Measurements from ENCODE around the gene CCM2. TPM values are rescaled to one million over a fixed set of nuclear protein-coding genes. Genes with fewer than 3 reads are reported as not detected.

CCM2 gene
- total and polyA plus RNA-seq, 2 experiments from 2014 or later = 24.9 to 40.1 TPM

DNA sequence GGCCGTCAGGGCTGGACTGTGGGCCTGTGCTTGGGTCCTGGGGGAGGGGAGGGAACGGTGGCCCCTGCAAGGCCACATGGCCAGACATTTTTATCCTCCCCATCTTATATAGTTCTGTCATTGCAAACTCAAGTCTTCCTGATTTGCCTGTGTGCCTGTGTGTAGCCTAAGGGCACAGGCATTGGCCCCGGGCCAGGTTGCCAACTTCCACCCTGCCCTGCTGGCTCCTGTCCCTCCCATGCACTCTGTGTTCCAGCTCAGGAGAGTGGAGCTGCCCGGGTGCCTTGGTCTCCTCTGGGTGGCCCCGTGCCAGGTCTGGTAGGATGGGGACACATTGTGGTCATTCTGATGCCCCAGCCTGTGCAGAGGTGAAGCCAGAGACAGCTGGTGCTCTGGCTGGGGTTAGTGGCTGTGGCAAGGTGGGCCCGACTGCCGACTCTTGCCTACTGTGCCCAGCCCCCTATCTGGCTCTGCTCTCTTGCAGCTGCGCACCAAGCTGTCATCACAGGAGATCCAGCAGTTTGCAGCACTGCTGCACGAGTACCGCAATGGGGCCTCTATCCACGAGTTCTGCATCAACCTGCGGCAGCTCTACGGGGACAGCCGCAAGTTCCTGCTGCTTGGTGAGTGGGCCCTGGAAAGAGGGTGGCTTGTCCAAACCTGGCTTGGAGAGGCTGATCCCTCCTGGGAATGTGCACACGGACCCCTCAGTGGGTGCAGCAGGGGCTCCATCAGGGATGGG, 74.0 kb downstream of the CCM2 start:
- no peak overlapping the region for H3K27ac ChIP-seq (ENCODE audit: low read depth)
- no peaks in the 10 kb centered on the region for H3K79me2 ChIP-seq (replicated peaks; ENCODE audit: insufficient read depth)
- no peaks in the 10 kb centered on the region; the same call in 1 of the 2 replicates for H4K20me1 ChIP-seq (replicated peaks; ENCODE audit: insufficient read depth)
- H3K36me3 ChIP-seq (ENCODE audit: insufficient read depth) = no peaks in the 10 kb centered on the region
- no peaks in the 10 kb centered on the region for H3K9me2 ChIP-seq (ENCODE audit: insufficient read depth)
- H2AFZ ChIP-seq = no peak overlapping the region
- H3K4me3 ChIP-seq = no peak overlapping the region
- Mint-ChIP-seq H3K27me3 (ENCODE audit: insufficient read depth, low read depth, poor library complexity) (peaks cover 7% of the 10 kb centered on the region), H3K36me3 (ENCODE audit: low read depth) (peaks cover 26% of the 10 kb centered on the region), H3K4me3 (no peak overlapping the region), H3K9me3 (peaks cover 4% of the 10 kb centered on the region; the same call in 1 of the 3 replicates), H3K4me1 (peaks cover 10% of the 10 kb centered on the region; the same call in 2 of the 3 replicates), H3K27ac (no peak overlapping the region)
- H3K27me3 ChIP-seq (ENCODE audit: insufficient read depth) = no peaks in the 10 kb centered on the region
- DNase-seq (ENCODE audit: low spot score) (no peak), ATAC-seq (no peak)
- H3F3A ChIP-seq (replicated peaks; ENCODE audit: low read depth) = no peaks in the 10 kb centered on the region
- no peak overlapping the region for H3K4me2 ChIP-seq
- no peak for TF ChIP-seq STAT1 (IDR thresholded peaks at IDR 0.05; ENCODE audit: unreplicated experiment)
- no peak for TF ChIP-seq NANOG (IDR thresholded peaks at IDR 0.05; ENCODE audit: borderline replicate concordance)
- no peaks in the 10 kb centered on the region for H3K4me1 ChIP-seq (ENCODE audit: insufficient read depth)

GRCh38 chr7:45074528-45075354, 74.7 kb downstream of the CCM2 start:
- Histone ChIP-seq H4K20me1 (replicated peaks; ENCODE audit: insufficient read depth) (no peaks in the 10 kb centered on the region; the same call in 1 of the 2 replicates), H3K36me3 (ENCODE audit: insufficient read depth) (no peaks in the 10 kb centered on the region)

More at GRCh38 chr7:45074528-45075354, 74.7 kb downstream of the CCM2 start:
- H3K9me2 ChIP-seq (ENCODE audit: insufficient read depth) = no peaks in the 10 kb centered on the region
- no peak overlapping the region for H3K27ac ChIP-seq (ENCODE audit: low read depth)
- peaks cover 10% of the 10 kb centered on the region; the same call in 2 of the 3 replicates for H3K4me1 Mint-ChIP-seq
- no peak for TF ChIP-seq NANOG (IDR thresholded peaks at IDR 0.05; ENCODE audit: borderline replicate concordance)
- no peak for TF ChIP-seq ETS1 (IDR thresholded peaks at IDR 0.05)
- TF ChIP-seq STAT1 (IDR thresholded peaks at IDR 0.05; ENCODE audit: unreplicated experiment) = no peak
- TF ChIP-seq POLR2AphosphoS5 (IDR thresholded peaks at IDR 0.05; ENCODE audit: low read depth) = no peak
- TF ChIP-seq ZNF331 (CRISPR knock-in tag; IDR thresholded peaks at IDR 0.05; ENCODE audit: low read depth) = no peak
- no peak for TF ChIP-seq EZH2phosphoT487 (IDR thresholded peaks at IDR 0.05; ENCODE audit: unreplicated experiment)
- no peak for TF ChIP-seq ZNF114 (CRISPR knock-in tag; IDR thresholded peaks at IDR 0.05)
- TF ChIP-seq, protein P1, sequence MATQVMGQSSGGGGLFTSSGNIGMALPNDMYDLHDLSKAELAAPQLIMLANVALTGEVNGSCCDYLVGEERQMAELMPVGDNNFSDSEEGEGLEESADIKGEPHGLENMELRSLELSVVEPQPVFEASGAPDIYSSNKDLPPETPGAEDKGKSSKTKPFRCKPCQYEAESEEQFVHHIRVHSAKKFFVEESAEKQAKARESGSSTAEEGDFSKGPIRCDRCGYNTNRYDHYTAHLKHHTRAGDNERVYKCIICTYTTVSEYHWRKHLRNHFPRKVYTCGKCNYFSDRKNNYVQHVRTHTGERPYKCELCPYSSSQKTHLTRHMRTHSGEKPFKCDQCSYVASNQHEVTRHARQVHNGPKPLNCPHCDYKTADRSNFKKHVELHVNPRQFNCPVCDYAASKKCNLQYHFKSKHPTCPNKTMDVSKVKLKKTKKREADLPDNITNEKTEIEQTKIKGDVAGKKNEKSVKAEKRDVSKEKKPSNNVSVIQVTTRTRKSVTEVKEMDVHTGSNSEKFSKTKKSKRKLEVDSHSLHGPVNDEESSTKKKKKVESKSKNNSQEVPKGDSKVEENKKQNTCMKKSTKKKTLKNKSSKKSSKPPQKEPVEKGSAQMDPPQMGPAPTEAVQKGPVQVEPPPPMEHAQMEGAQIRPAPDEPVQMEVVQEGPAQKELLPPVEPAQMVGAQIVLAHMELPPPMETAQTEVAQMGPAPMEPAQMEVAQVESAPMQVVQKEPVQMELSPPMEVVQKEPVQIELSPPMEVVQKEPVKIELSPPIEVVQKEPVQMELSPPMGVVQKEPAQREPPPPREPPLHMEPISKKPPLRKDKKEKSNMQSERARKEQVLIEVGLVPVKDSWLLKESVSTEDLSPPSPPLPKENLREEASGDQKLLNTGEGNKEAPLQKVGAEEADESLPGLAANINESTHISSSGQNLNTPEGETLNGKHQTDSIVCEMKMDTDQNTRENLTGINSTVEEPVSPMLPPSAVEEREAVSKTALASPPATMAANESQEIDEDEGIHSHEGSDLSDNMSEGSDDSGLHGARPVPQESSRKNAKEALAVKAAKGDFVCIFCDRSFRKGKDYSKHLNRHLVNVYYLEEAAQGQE (IDR thresholded peaks at IDR 0.05; ENCODE audit: unreplicated experiment) = no peak
- no peak for TF ChIP-seq EZH2 (IDR thresholded peaks at IDR 0.05; ENCODE audit: low read depth, unreplicated experiment)
- no peak for TF ChIP-seq JUNB (IDR thresholded peaks at IDR 0.05; ENCODE audit: unreplicated experiment)
- TF ChIP-seq CREB1 (CRISPR knock-in tag; IDR thresholded peaks at IDR 0.05; ENCODE audit: low read depth) = no peak
- TF ChIP-seq CTCF (conservative IDR thresholded peaks at IDR 0.05; ENCODE audit: low read depth in 2 of 2) = no peak
- no peak overlapping the region for H3K4me3 Mint-ChIP-seq
- no peak overlapping the region for H3K4me2 ChIP-seq
- H3K4me1 ChIP-seq (ENCODE audit: insufficient read depth) = no peaks in the 10 kb centered on the region
- H3K36me3 Mint-ChIP-seq (ENCODE audit: low read depth) = peaks cover 26% of the 10 kb centered on the region
- peaks cover 4% of the 10 kb centered on the region; the same call in 2 of the 3 replicates for H3K9me3 Mint-ChIP-seq
- H3K4me3 ChIP-seq = no peak overlapping the region
- no peak overlapping the region for H2AFZ ChIP-seq
- no peaks in the 10 kb centered on the region for H3K79me2 ChIP-seq (replicated peaks; ENCODE audit: insufficient read depth)
- H3K27me3 ChIP-seq (ENCODE audit: insufficient read depth) = no peaks in the 10 kb centered on the region
- peaks cover 10% of the 10 kb centered on the region for H3K27me3 Mint-ChIP-seq (ENCODE audit: insufficient read depth, low read depth, poor library complexity)
- H3F3A ChIP-seq (replicated peaks; ENCODE audit: low read depth) = no peaks in the 10 kb centered on the region
- H3K27ac Mint-ChIP-seq = no peak overlapping the region
- ATAC-seq (no peak), DNase-seq (ENCODE audit: low spot score) (no peak)

Data from GM23338 (cell line).